Measurements from ENCODE around the gene ACOT12.

Gene ACOT12

DNA sequence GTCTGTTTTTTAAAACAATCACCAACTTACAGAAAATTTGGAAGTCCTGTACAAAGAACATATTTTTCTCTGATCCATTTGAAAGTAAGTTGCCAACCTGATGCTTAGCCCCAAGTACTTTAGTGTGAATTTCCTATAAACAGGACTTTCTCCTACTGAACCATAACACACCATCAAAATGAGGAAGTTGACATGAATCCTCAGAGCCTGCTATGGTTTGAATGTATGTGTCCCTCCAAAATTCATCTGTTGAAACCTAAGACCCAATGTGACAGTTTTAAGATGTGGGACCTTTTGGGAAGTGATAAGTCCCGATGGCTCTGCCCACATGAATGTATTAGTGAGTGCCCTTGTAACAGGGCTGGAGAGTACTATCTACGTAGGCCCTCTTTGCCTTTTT is 6.4 kb upstream of the ACOT12 start:
- no peak for DNase-seq (ENCODE audit: low read depth in 2 of 2)

DNA sequence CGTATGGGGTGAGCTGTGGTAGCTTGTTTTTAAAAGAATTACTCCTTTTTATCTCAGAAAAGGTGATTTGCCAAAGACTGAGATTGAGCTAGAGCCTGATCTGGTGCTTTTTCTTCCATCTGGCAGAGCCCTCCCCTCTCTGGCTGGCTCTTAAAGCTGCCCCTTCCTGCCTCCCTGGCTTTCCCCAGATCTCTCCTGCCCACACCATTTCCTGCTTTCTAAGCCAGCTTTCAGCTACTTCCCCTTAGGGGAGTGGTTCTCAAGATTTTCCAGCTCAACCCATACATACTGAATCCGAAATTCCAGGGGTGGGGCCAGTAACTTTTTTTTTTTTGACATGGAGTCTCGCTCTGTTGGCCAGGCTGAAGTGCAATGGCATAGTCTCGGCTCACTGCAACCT is 4.8 kb upstream of the ACOT12 start:
- DNase-seq (ENCODE audit: low read depth in 2 of 2), result no peak

- no peak for DNase-seq (ENCODE audit: low read depth in 2 of 2)
Observed at GRCh38 chr5:81397176-81397575, 3.2 kb upstream of the ACOT12 start.

- DNase-seq (ENCODE audit: low read depth in 2 of 2), result no peak
Observed at GRCh38 chr5:81395262-81395661, 1.3 kb upstream of the ACOT12 start.

- DNase-seq (ENCODE audit: low read depth in 2 of 2), result no peak
Observed at GRCh38 chr5:81393430-81393782, 528 bp downstream of the ACOT12 start.

GRCh38 chr5:81389025-81389424 is 4.9 kb downstream of the ACOT12 start:
- DNase-seq (ENCODE audit: low read depth in 2 of 2), result no peak

- no peak for DNase-seq (ENCODE audit: low read depth in 2 of 2)
Observed at GRCh38 chr5:81388169-81388568, 5.8 kb downstream of the ACOT12 start.

DNA sequence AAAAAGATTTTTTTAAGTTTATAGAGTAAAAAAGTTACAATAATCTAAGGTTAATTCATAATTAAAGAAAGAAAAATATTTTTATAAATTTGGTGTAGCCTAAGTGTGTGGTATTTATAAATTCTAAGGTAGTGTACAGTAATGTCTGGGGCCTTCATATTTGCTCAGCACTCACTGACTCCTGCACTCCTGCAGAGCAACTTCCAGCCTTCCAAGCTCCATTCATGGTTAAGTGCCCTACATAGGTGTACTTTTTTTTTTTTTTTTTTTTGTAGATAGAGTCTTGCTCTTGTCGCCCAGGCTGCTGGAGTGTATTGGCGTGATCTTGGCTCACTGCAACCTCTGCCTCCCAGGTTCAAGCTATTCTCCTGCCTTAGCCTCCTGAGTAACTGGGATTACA is 10.1 kb downstream of the ACOT12 start:
- no peak for DNase-seq (ENCODE audit: low read depth in 2 of 2)

DNA sequence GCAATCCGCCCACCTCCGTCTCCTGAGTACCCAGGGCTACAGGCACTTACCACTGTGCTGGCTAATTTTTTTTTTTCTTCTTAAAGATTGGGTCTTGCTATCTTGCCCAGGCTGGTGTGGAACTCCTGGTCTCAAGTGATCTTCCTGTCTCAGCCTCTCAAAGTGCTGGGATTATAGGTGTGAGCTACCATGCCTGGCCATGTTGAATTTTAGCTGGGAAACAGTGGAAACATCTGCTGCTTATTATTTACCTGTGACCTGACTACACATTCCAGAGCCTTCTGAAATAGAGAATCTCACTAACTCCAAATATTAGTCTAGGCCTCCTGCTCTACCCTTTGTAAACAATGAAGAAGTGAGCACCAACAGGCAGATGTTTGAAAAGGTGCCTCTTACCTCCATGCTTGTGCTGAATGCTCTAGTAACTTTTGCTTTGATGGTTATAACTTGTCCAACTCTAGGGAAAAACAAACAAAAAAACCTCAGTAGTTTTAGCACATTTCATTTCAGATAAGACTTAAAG is 22.5 kb downstream of the ACOT12 start:
- DNase-seq (ENCODE audit: low read depth in 2 of 2), result no peak

DNA sequence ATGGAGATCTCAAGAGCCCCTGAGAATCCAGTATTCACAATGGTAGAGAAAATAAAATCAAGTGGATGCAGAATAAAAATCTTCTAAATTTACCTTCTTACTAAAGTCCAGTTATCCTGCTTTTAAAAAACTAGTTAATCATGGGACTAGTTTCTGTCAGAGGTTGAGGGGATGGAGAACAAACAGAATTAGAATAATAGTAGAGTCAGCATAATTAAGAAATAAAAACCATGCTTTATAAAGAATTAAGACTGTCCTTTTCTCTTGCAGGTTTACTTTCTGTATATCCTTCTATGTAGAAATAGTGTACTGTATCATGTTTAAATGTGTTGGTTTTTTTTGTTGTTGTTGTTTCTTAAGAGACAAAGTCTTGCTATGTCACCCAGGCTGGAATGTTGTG is 23.0 kb downstream of the ACOT12 start:
- no peak for DNase-seq (ENCODE audit: low read depth in 2 of 2)

- no peak for DNase-seq (ENCODE audit: low read depth in 2 of 2)
Observed at GRCh38 chr5:81365541-81365940, 28.4 kb downstream of the ACOT12 start.

- DNase-seq (ENCODE audit: low read depth in 2 of 2), result no peak
Observed at GRCh38 chr5:81363093-81363871, 30.7 kb downstream of the ACOT12 start.

DNA sequence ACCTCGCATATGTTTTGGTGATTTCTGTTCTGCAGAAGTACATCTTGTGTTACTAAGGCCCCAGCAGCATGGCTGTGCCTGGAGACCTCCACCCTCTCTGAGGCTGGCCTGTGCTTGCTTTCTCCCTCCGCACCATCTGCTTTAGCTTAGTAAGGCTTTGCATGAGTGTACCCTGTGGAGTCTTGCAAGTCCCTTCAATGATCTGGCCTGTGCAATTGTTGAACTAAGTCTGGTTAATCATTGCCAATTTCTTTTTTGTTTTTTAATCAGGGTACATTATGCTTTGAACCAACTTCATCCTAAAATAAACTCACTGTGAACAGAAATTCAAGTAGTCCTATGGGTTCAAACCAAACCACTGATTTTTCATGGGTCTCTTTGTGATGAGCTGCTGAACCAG is 32.3 kb downstream of the ACOT12 start:
- DNase-seq (ENCODE audit: low read depth in 2 of 2), result no peak

GRCh38 chr5:81360640-81361039 is 33.3 kb downstream of the ACOT12 start:
- no peak for DNase-seq (ENCODE audit: low read depth in 2 of 2)

- DNase-seq (ENCODE audit: low read depth in 2 of 2), result no peak
Observed at GRCh38 chr5:81359881-81360280, 34.1 kb downstream of the ACOT12 start.

GRCh38 chr5:81359108-81359507 is 34.8 kb downstream of the ACOT12 start:
- DNase-seq (ENCODE audit: low read depth in 2 of 2), result no peak

- no peak for DNase-seq (ENCODE audit: low read depth in 2 of 2)
Observed at GRCh38 chr5:81355291-81356251, 38.4 kb downstream of the ACOT12 start.

DNA sequence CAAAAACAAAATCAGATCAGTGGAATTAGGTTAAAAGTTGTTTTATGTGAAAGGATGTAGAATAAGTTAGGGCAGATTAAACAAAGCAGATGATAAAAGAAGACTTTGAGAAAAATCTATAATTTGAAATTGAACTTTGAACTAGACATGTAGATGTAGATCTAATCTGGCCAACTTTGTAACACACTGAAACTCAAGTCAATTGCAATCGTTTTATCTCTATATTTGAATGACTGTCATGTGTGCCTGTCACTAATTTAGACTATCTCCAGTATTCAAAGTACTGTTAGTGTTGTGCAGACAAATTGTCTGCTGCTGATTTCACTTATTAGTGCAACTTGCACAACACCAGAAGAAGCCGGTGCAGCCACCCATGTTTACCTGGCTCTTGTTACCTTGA is 39.8 kb downstream of the ACOT12 start:
- no peak for DNase-seq (ENCODE audit: low read depth in 2 of 2)

- no peak for DNase-seq (ENCODE audit: low read depth in 2 of 2)
Observed at GRCh38 chr5:81353189-81353588, 40.7 kb downstream of the ACOT12 start.

- no peak for DNase-seq (ENCODE audit: low read depth in 2 of 2)
Observed at GRCh38 chr5:81350507-81350906, 43.4 kb downstream of the ACOT12 start.

DNA sequence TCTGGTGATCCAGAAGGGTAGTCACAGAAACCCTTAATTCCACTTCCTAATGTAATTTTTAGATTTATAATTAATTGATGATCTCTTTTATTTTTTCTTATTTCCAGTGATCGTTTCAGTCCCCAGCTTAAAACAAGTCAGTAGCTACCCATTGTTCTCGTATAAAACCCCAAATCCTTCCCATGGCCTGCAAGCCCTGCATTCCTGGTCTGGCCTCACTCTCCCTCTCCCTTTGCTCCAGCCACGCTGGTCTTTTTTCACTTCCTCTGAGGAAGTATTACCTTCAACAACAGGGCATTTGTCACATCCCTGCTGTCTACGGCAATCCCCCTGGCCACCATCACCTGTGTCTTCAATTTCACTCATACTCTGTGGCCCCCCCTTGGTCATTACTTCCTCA is 44.8 kb downstream of the ACOT12 start:
- no peak for DNase-seq (ENCODE audit: low read depth in 2 of 2)

DNA sequence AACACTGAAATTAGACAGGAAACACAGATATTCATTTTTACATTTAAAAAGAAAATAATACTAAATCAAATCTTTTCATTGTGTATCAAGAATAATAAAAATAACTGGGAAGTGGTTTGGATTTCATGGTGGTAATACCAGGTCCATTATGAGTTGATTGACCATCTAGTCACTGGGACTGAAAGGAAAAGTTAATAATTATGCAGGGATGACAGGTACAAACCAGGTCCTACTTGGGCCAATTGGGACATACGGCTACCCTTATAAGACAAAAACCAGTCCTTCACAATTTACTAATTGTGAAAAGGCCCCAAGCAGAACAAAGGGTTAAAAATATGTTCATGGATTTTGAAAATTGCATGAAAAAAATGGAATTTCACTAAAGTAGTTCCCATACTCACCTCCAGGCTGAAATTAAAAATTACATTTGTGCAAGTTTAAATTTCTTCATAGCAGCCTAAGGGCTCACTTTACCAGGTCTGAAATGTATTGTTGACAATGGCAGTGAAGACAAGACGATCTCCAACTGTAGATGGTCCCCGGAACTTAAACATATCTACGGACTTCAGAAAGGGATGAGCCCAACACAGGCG is 48.4 kb downstream of the ACOT12 start:
- no peak for DNase-seq (ENCODE audit: low read depth in 2 of 2)
